Loucy (cell line): ENCODE data around the gene HSPBP1.

Source experiments
- H2AFZ ChIP-seq: fragments of 200-600 bp; sonication (generic); 2 replicates; pipeline ENCODE4 v1.6.0; 2016; ENCODE audit warnings: antibody characterized with exemption, mild to moderate bottlenecking, low read length, moderate library complexity
- H3F3A ChIP-seq: fragments of 200-600 bp; 2 replicates; pipeline ENCODE4 v1.6.0; 2016; ENCODE audit warnings: antibody characterized with exemption, low read depth, mild to moderate bottlenecking
- H3K27me3 ChIP-seq: fragments of 200-600 bp; sonication (generic); 2 replicates; pipeline ENCODE4 v1.6.1; 2014; ENCODE audit warnings: low read length, mild to moderate bottlenecking; ENCODE audit not compliant: insufficient read depth, poor library complexity, severe bottlenecking
- H3K36me3 ChIP-seq: fragments of 200-600 bp; sonication (generic); 2 replicates; pipeline ENCODE4 v1.6.1; 2016; ENCODE audit warnings: low read length; ENCODE audit not compliant: insufficient read depth
- H3K4me1 ChIP-seq: fragments of 200-600 bp; sonication (generic); 2 replicates; pipeline ENCODE4 v1.5.1; 2014; ENCODE audit warnings: low read length, mild to moderate bottlenecking; ENCODE audit not compliant: insufficient read depth, poor library complexity, severe bottlenecking
- H3K4me2 ChIP-seq: fragments of 200-600 bp; sonication (generic); 2 replicates; pipeline ENCODE4 v1.6.0; 2014; ENCODE audit warnings: antibody characterized with exemption, low read length, low read depth, mild to moderate bottlenecking; ENCODE audit not compliant: poor library complexity, severe bottlenecking
- H3K4me3 ChIP-seq: fragments of 200-600 bp; sonication (generic); 2 replicates; pipeline ENCODE4 v1.5.1; 2014; ENCODE audit warnings: low read length, mild to moderate bottlenecking, mixed read lengths; ENCODE audit not compliant: poor library complexity, severe bottlenecking
- H3K79me2 ChIP-seq: fragments of 200-600 bp; sonication (generic); 2 replicates; pipeline ENCODE4 v1.6.1; 2014; ENCODE audit warnings: low read length; ENCODE audit not compliant: insufficient read depth
- H3K9ac ChIP-seq: fragments of 200-600 bp; sonication (generic); 2 replicates; pipeline ENCODE4 v1.6.0; 2014; ENCODE audit warnings: mild to moderate bottlenecking, low read depth, low read length, moderate library complexity; ENCODE audit not compliant: poor library complexity, severe bottlenecking
- H3K9me2 ChIP-seq: fragments of 200-600 bp; sonication (generic); replicated peaks from 2 replicates; pipeline ENCODE4 v1.6.1; 2016; ENCODE audit warnings: low read depth, low read length, mixed read lengths
- H3K9me3 ChIP-seq: fragments of 200-600 bp; sonication (generic); 2 replicates; pipeline ENCODE4 v1.6.1; 2014; ENCODE audit warnings: mild to moderate bottlenecking, antibody characterized with exemption, low read length, low read depth; ENCODE audit not compliant: insufficient read depth
- H4K20me1 ChIP-seq: fragments of 200-600 bp; sonication (generic); 2 replicates; pipeline ENCODE4 v1.6.0; 2014; ENCODE audit warnings: antibody characterized with exemption, low read length, mild to moderate bottlenecking; ENCODE audit not compliant: insufficient read depth, poor library complexity, severe bottlenecking
- CTCF ChIP-seq: fragments of 200-600 bp; sonication (generic); conservative IDR thresholded peaks from 2 replicates; pipeline ENCODE4 v1.5.1; 2014; ENCODE audit warnings: mild to moderate bottlenecking, antibody characterized with exemption, low read length
- EZH2phosphoT487 ChIP-seq: fragments of 200-600 bp; IDR thresholded peaks from 2 replicates; pipeline ENCODE4 v1.6.1; 2018; ENCODE audit warnings: antibody characterized with exemption, mild to moderate bottlenecking, moderate library complexity, borderline replicate concordance

HSPBP1 gene

GRCh38 chr19:55305491-55305890, 25.6 kb upstream of the HSPBP1 start:
- peak overlapping the region; percentile 26 for H3K4me2 ChIP-seq
- no peaks in the 10 kb centered on the region for H3K79me2 ChIP-seq
- no peaks in the 10 kb centered on the region for H3K36me3 ChIP-seq

GRCh38 chr19:55304980-55305379, 25.1 kb upstream of the HSPBP1 start:
- H3K9me2 ChIP-seq: no peaks in the 10 kb centered on the region
- no peak overlapping the region for H3K4me2 ChIP-seq
- TF ChIP-seq EZH2phosphoT487 (no peak), CTCF (no peak)
- no peaks in the 10 kb centered on the region for H3K36me3 ChIP-seq
- peaks cover 5% of the 10 kb centered on the region for H3K4me1 ChIP-seq
- no peaks in the 10 kb centered on the region for H4K20me1 ChIP-seq
- no peaks in the 10 kb centered on the region for H3K79me2 ChIP-seq
- H3F3A ChIP-seq: no peaks in the 10 kb centered on the region
- no peak overlapping the region for H2AFZ ChIP-seq
- no peak overlapping the region for H3K9ac ChIP-seq
- H3K27me3 ChIP-seq: no peaks in the 10 kb centered on the region
- H3K9me3 ChIP-seq: no peaks in the 10 kb centered on the region
- H3K4me3 ChIP-seq: no peak overlapping the region

More at GRCh38 chr19:55305491-55305890, 25.6 kb upstream of the HSPBP1 start:
- H3K9me2 ChIP-seq: no peaks in the 10 kb centered on the region
- no peak overlapping the region for H3K9ac ChIP-seq
- no peaks in the 10 kb centered on the region for H3K9me3 ChIP-seq
- no peaks in the 10 kb centered on the region for H3F3A ChIP-seq
- H4K20me1 ChIP-seq: no peaks in the 10 kb centered on the region
- H2AFZ ChIP-seq: peak overlapping the region; percentile 24; the same call in 1 of the 2 replicates
- no peaks in the 10 kb centered on the region for H3K27me3 ChIP-seq
- TF ChIP-seq CTCF (no peak), EZH2phosphoT487 (no peak)
- peak overlapping the region; percentile 19 for H3K4me3 ChIP-seq
- H3K4me1 ChIP-seq: peaks cover 5% of the 10 kb centered on the region

GRCh38 chr19:55304279-55304978, 24.5 kb upstream of the HSPBP1 start:
- Histone ChIP-seq H3F3A (no peaks in the 10 kb centered on the region), H3K4me1 (peaks cover 5% of the 10 kb centered on the region), H3K79me2 (no peaks in the 10 kb centered on the region), H3K9me2 (no peaks in the 10 kb centered on the region), H2AFZ (no peak overlapping the region), H3K4me3 (no peak overlapping the region), H3K9me3 (no peaks in the 10 kb centered on the region), H3K4me2 (no peak overlapping the region), H4K20me1 (no peaks in the 10 kb centered on the region), H3K36me3 (no peaks in the 10 kb centered on the region), H3K9ac (no peak overlapping the region), H3K27me3 (no peaks in the 10 kb centered on the region)
- TF ChIP-seq CTCF (no peak), EZH2phosphoT487 (no peak)
